ENCODE measurements around the gene HLA-E. TPM values are rescaled to one million over a fixed set of nuclear protein-coding genes. Genes with fewer than 3 reads are reported as not detected.

The HLA-E gene
- total RNA-seq, 4 donors from 2014 or later = 496 to 771 (median 601) TPM

- Histone ChIP-seq H3K4me1 (peaks cover 28% of the 10 kb centered on the region), H3K27me3 (peaks cover 93% of the 10 kb centered on the region), H3K4me3 (peak overlapping the region; percentile 21), H3K9me3 (no peaks in the 10 kb centered on the region), H3K36me3 (no peaks in the 10 kb centered on the region), H3K27ac (no peak overlapping the region)
- 8% methylated on average over 19 of the region's 26 CpGs for WGBS
- peak; percentile 88 to 94 for DNase-seq (ENCODE audit: low spot score in 2 of 2)
- TF ChIP-seq CTCF (IDR thresholded peaks at IDR 0.05) (peak; percentile 71 to 77), POLR2A (IDR thresholded peaks at IDR 0.05) (no peak)
Measured at GRCh38 chr6:30453508-30454116, 35.7 kb upstream of the HLA-E start.

GRCh38 chr6:30459145-30459544 lies 30.2 kb upstream of the HLA-E start:
- no peak for TF ChIP-seq CTCF (IDR thresholded peaks at IDR 0.05)
- no peak for TF ChIP-seq POLR2A (IDR thresholded peaks at IDR 0.05)
- TF ChIP-seq EP300 (IDR thresholded peaks at IDR 0.05) = no peak
- no peak for TF ChIP-seq POLR2AphosphoS5 (IDR thresholded peaks at IDR 0.05)
- Histone ChIP-seq H3K36me3 (no peaks in the 10 kb centered on the region), H3K27me3 (peaks cover 99% of the 10 kb centered on the region), H3K9me3 (no peaks in the 10 kb centered on the region), H3K4me1 (peaks cover 8% of the 10 kb centered on the region), H3K4me3 (no peak overlapping the region), H3K27ac (no peak overlapping the region)
- WGBS = 46% methylated on average over 1 of the region's 1 CpG
- DNase-seq (ENCODE audit: low spot score in 2 of 2) = no peak

GRCh38 chr6:30461055-30461454 lies 28.3 kb upstream of the HLA-E start:
- Histone ChIP-seq H3K36me3 (no peaks in the 10 kb centered on the region), H3K9me3 (no peaks in the 10 kb centered on the region), H3K4me3 (no peak overlapping the region), H3K4me1 (peaks cover 17% of the 10 kb centered on the region), H3K27ac (no peak overlapping the region), H3K27me3 (peaks cover 100% of the 10 kb centered on the region)
- DNase-seq (ENCODE audit: low spot score in 2 of 2) = no peak
- WGBS = 63% methylated on average over 5 of the region's 5 CpGs
- TF ChIP-seq EP300 (IDR thresholded peaks at IDR 0.05) = no peak
- TF ChIP-seq POLR2AphosphoS5 (IDR thresholded peaks at IDR 0.05) = no peak
- TF ChIP-seq POLR2A (IDR thresholded peaks at IDR 0.05) = no peak
- TF ChIP-seq CTCF (IDR thresholded peaks at IDR 0.05) = no peak

GRCh38 chr6:30462482-30462881 lies 26.8 kb upstream of the HLA-E start:
- H3K27me3 ChIP-seq = peaks cover 100% of the 10 kb centered on the region
- no peak overlapping the region for H3K4me3 ChIP-seq
- peaks cover 29% of the 10 kb centered on the region for H3K4me1 ChIP-seq
- no peak for DNase-seq (ENCODE audit: low spot score in 2 of 2)
- no peak overlapping the region for H3K27ac ChIP-seq
- no peaks in the 10 kb centered on the region for H3K9me3 ChIP-seq
- TF ChIP-seq EP300 (IDR thresholded peaks at IDR 0.05) (no peak), POLR2AphosphoS5 (IDR thresholded peaks at IDR 0.05) (no peak), CTCF (IDR thresholded peaks at IDR 0.05) (no peak), POLR2A (IDR thresholded peaks at IDR 0.05) (no peak)
- no peaks in the 10 kb centered on the region for H3K36me3 ChIP-seq
- WGBS = 52% methylated on average over 7 of the region's 7 CpGs

GRCh38 chr6:30463242-30463641 lies 26.1 kb upstream of the HLA-E start:
- TF ChIP-seq EP300 (IDR thresholded peaks at IDR 0.05) (no peak), CTCF (IDR thresholded peaks at IDR 0.05) (no peak), POLR2A (IDR thresholded peaks at IDR 0.05) (no peak), POLR2AphosphoS5 (IDR thresholded peaks at IDR 0.05) (no peak)
- H3K4me3 ChIP-seq = no peak overlapping the region
- peaks cover 29% of the 10 kb centered on the region for H3K4me1 ChIP-seq
- no peak for DNase-seq (ENCODE audit: low spot score in 2 of 2)
- peaks cover 99% of the 10 kb centered on the region for H3K27me3 ChIP-seq
- no peaks in the 10 kb centered on the region for H3K36me3 ChIP-seq
- 51% methylated on average over 9 of the region's 9 CpGs for WGBS
- no peak overlapping the region for H3K27ac ChIP-seq
- H3K9me3 ChIP-seq = no peaks in the 10 kb centered on the region

All from suprapubic skin (tissue), 4 donors.